Body of pancreas (tissue), 4 donors: Measurements from ENCODE around the gene CDK8.

Experiments used
- POLR2A ChIP-seq, 3 donors: fragments of 450-650 bp; IDR thresholded peaks; one replicate each; pipeline ENCODE4 v1.6.1; 2016; ENCODE audit warnings: antibody characterized with exemption in 3 of 3, mild to moderate bottlenecking in 2 of 3
- TF ChIP-seq, protein P1 (sequence below), 7 experiments: fragments of 450-650 bp in 4 of 7; fragments of 200-600 bp in 3 of 7; sonication (generic) in 3 of 7; IDR thresholded peaks; one replicate each; pipeline ENCODE4 v1.5.1; 2016 to 2019; ENCODE audit warnings: antibody characterized with exemption in 7 of 7

DNA sequence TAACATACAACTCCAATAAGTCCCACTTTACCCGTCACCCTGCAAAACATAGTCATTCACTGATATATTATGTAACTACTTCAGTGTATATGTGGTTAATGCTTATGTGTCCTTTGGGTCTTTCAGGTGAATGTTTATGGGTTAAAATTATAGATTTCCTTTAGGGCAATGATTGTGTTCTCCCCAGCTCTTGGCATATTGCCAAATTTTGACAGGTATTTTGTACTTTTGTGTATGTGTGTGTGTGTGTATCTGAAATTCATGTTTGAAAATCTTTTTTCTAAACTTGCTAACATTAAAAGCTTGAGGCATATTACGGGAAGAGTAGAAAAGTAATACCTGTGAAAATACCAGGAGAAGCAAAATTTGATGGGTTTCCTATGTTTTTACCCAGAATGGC, 8.2 kb downstream of the CDK8 start:
- TF ChIP-seq POLR2A (IDR thresholded peaks at IDR 0.05) = no peak
- TF ChIP-seq, protein P1, sequence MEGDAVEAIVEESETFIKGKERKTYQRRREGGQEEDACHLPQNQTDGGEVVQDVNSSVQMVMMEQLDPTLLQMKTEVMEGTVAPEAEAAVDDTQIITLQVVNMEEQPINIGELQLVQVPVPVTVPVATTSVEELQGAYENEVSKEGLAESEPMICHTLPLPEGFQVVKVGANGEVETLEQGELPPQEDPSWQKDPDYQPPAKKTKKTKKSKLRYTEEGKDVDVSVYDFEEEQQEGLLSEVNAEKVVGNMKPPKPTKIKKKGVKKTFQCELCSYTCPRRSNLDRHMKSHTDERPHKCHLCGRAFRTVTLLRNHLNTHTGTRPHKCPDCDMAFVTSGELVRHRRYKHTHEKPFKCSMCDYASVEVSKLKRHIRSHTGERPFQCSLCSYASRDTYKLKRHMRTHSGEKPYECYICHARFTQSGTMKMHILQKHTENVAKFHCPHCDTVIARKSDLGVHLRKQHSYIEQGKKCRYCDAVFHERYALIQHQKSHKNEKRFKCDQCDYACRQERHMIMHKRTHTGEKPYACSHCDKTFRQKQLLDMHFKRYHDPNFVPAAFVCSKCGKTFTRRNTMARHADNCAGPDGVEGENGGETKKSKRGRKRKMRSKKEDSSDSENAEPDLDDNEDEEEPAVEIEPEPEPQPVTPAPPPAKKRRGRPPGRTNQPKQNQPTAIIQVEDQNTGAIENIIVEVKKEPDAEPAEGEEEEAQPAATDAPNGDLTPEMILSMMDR (IDR thresholded peaks at IDR 0.05) = no peak
